K562 (cell line): ENCODE measurements around the gene ARHGAP15. TPM values are rescaled to one million over a fixed set of nuclear protein-coding genes. Genes with fewer than 3 reads are reported as not detected.

ENCODE experiments used
- CHD7 ChIP-seq: fragments of 200-600 bp; sonication (generic); IDR thresholded peaks from one replicate; pipeline ENCODE4 v1.6.1; 2012; ENCODE audit warnings: mild to moderate bottlenecking, low read depth, low read length, inconsistent platforms
- HNRNPL ChIP-seq: fragments of 200-400 bp; formaldehyde crosslinking; IDR thresholded peaks from 2 replicates; pipeline ENCODE4 v1.6.1; 2017; ENCODE audit warnings: low read depth, mild to moderate bottlenecking, low read length
- HOXB6 ChIP-seq: fragments of 250-450 bp; sonication (Bioruptor Pico); IDR thresholded peaks from 2 replicates; pipeline ENCODE4 v1.5.1; 2022; ENCODE audit warnings: mild to moderate bottlenecking, borderline replicate concordance
- MEIS2 ChIP-seq: fragments of 450-650 bp; IDR thresholded peaks from 2 replicates; pipeline ENCODE4 v1.6.1; 2014; ENCODE audit warnings: mild to moderate bottlenecking; ENCODE audit not compliant: partially characterized antibody
- NEUROD1 ChIP-seq: fragments of 150-350 bp; IDR thresholded peaks from 2 replicates; pipeline ENCODE4 v1.6.1; 2014; ENCODE audit warnings: borderline replicate concordance, low read length, low read depth; ENCODE audit not compliant: partially characterized antibody
- NR2C2 ChIP-seq, 2 experiments: fragments of 200-800 bp in 1 of 2; sonication (Bioruptor generic) in 1 of 2; sonication (generic) in 1 of 2; formaldehyde crosslinking in 1 of 2; IDR thresholded peaks; 2 replicates each; pipeline versions ENCODE4 v1.6.1 to v1.8.0; 2016 to 2022; ENCODE audit warnings: mild to moderate bottlenecking in 1 of 2, missing compliant biosample characterization in 1 of 2, missing genetic modification characterization in 1 of 2, missing genetic modification reagents in 1 of 2
- PHF8 ChIP-seq: fragments of 200-600 bp; sonication (generic); IDR thresholded peaks from 2 replicates; pipeline ENCODE4 v1.6.1; 2012; ENCODE audit warnings: mixed run types, mild to moderate bottlenecking, inconsistent platforms, low read length, moderate library complexity, borderline replicate concordance
- U2AF1 ChIP-seq: fragments of 200-400 bp; formaldehyde crosslinking; optimal IDR thresholded peaks from 2 replicates; pipeline ENCODE3; 2017; ENCODE audit warnings: mild to moderate bottlenecking, low read depth, low read length, moderate library complexity
- ZNF24 ChIP-seq: fragments of 450-650 bp; IDR thresholded peaks from 2 replicates; pipeline ENCODE4 v1.6.1; 2016
- ZNF316 ChIP-seq: fragments of 450-650 bp; IDR thresholded peaks from 2 replicates; pipeline ENCODE4 v1.6.1; 2016
- ZNF785 ChIP-seq: fragments of 250-450 bp; sonication (Bioruptor Pico); IDR thresholded peaks from 2 replicates; pipeline ENCODE4 v1.4.0; 2020; ENCODE audit warnings: mild to moderate bottlenecking
- polyA plus RNA-seq, 8 experiments: library from polyadenylated mRNA; depleted of rRNA in 4 of 8; stranded (reverse) in 5 of 8; unstranded in 3 of 8; fragments of >200 nt; fragmentation: Nextera tagmentation in 2 of 8; fragmentation: Illumina TruSeq in 1 of 8; extraction: Ambion mirVana in 2 of 8; extraction: Trizol in 1 of 8; gene quantifications; 2 replicates each; pipeline versions ENCODE4 v1.2.1 to v1.2.3, GENCODE V29; 2011 to 2014; ENCODE audit warnings: inconsistent platforms in 1 of 8, missing spikeins in 1 of 8
- total RNA-seq, 7 experiments: library from RNA; depleted of rRNA in 6 of 7; stranded (reverse); fragments of >200 nt in 6 of 7; fragmentation: Illumina TruSeq in 2 of 7; extraction: Trizol in 2 of 7; gene quantifications; 2 replicates each; pipeline versions ENCODE4 v1.2.1 to v1.2.3, GENCODE V29; 2011 to 2021; ENCODE audit warnings: low replicate concordance in 1 of 7
- TF ChIP-seq, protein P1 (sequence below): fragments of 450-650 bp; IDR thresholded peaks from 2 replicates; pipeline ENCODE4 v1.6.1; 2018; ENCODE audit not compliant: partially characterized antibody

Gene ARHGAP15
- total and polyA plus RNA-seq, 9 of the 15 experiments (the other 6 are each of a cell fraction or from before 2014, with no cell fraction given), result 1.5 to 17.9 (median 7.9) TPM

GRCh38 chr2:143725400-143725799 lies 596.2 kb downstream of the ARHGAP15 start (continued):
- no peak for TF ChIP-seq CHD7
- TF ChIP-seq ZNF316, result no peak
- TF ChIP-seq ZNF785 (CRISPR knock-in tag), result no peak
- TF ChIP-seq MEIS2, result no peak
- TF ChIP-seq ZNF24, result no peak
- TF ChIP-seq HNRNPL, result no peak
- TF ChIP-seq PHF8, result no peak
- TF ChIP-seq, protein P1, sequence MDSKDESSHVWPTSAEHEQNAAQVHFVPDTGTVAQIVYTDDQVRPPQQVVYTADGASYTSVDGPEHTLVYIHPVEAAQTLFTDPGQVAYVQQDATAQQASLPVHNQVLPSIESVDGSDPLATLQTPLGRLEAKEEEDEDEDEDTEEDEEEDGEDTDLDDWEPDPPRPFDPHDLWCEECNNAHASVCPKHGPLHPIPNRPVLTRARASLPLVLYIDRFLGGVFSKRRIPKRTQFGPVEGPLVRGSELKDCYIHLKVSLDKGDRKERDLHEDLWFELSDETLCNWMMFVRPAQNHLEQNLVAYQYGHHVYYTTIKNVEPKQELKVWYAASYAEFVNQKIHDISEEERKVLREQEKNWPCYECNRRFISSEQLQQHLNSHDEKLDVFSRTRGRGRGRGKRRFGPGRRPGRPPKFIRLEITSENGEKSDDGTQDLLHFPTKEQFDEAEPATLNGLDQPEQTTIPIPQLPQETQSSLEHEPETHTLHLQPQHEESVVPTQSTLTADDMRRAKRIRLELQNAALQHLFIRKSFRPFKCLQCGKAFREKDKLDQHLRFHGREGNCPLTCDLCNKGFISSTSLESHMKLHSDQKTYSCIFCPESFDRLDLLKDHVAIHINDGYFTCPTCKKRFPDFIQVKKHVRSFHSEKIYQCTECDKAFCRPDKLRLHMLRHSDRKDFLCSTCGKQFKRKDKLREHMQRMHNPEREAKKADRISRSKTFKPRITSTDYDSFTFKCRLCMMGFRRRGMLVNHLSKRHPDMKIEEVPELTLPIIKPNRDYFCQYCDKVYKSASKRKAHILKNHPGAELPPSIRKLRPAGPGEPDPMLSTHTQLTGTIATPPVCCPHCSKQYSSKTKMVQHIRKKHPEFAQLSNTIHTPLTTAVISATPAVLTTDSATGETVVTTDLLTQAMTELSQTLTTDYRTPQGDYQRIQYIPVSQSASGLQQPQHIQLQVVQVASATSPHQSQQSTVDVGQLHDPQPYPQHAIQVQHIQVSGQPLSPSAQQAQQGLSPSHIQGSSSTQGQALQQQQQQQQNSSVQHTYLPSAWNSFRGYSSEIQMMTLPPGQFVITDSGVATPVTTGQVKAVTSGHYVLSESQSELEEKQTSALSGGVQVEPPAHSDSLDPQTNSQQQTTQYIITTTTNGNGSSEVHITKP, result no peak
- TF ChIP-seq NEUROD1, result no peak
- no peak for TF ChIP-seq HOXB6 (CRISPR knock-in tag)
- TF ChIP-seq NR2C2 (CRISPR knock-in tag; IDR thresholded peaks at IDR 0.05), result no peak
- no peak for TF ChIP-seq NR2C2 (tag; IDR thresholded peaks at IDR 0.05)
- no peak for TF ChIP-seq U2AF1
